Neutrophil (primary cell): ENCODE data around the gene BCL2L12.

Source experiments
- H3K27ac ChIP-seq: fragments of 200-600 bp; sonication (generic); 2 replicates; pipeline ENCODE4 v1.5.1; 2016; ENCODE audit warnings: mild to moderate bottlenecking, moderate library complexity
- H3K27me3 ChIP-seq: fragments of 200-600 bp; sonication (generic); 2 replicates; pipeline ENCODE4 v1.6.0; 2016; ENCODE audit warnings: mild to moderate bottlenecking
- H3K36me3 ChIP-seq: fragments of 200-600 bp; sonication (generic); 2 replicates; pipeline ENCODE4 v1.5.1; 2017
- H3K4me1 ChIP-seq, 2 experiments: fragments of 200-600 bp in 1 of 2; sonication (generic) in 1 of 2; 1 replicate in 1 of 2; 2 replicates in 1 of 2; pipeline versions ENCODE4 v1.5.1 to v1.6.1; 2013 to 2016; ENCODE audit warnings: low read depth in 1 of 2, low read length in 1 of 2, mild to moderate bottlenecking in 1 of 2, moderate library complexity in 1 of 2; ENCODE audit not compliant: control insufficient read depth in 1 of 2, insufficient read depth in 1 of 2
- H3K4me3 ChIP-seq, 2 experiments: fragments of 200-600 bp in 1 of 2; sonication (generic) in 1 of 2; 1 replicate in 1 of 2; 2 replicates in 1 of 2; pipeline ENCODE4 v1.5.1; 2013 to 2016; ENCODE audit warnings: low read depth in 1 of 2, low read length in 1 of 2, mild to moderate bottlenecking in 1 of 2, moderate library complexity in 1 of 2
- H3K9me3 ChIP-seq: fragments of 200-600 bp; sonication (generic); 2 replicates; pipeline ENCODE4 v1.5.1; 2016
- TF ChIP-seq, protein P1 (sequence below): fragments of 200-600 bp; sonication (generic); IDR thresholded peaks from 2 replicates; pipeline ENCODE4 v1.5.1; 2016; ENCODE audit warnings: antibody characterized with exemption

BCL2L12 gene

DNA sequence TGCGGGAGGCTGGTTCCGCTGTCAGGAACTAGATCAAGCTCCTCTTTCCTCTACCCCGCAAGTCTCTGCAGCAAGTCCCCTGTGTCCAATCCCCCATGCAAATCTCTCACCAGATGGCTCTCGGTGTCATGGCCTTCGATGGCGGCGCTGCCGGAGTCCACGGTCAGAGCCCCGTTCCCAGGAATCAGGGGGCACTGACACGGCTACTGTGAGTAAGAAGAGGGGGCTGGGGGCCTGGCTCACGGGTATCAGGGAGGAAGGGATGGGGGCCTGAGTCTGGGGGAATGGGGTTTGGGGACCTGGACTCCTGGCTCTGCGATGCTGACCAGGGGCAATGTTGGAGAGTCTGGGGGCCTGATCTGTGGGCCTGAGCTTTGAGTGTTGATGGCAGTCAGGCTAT lies 19.7 kb upstream of the BCL2L12 start:
- TF ChIP-seq, protein P1, sequence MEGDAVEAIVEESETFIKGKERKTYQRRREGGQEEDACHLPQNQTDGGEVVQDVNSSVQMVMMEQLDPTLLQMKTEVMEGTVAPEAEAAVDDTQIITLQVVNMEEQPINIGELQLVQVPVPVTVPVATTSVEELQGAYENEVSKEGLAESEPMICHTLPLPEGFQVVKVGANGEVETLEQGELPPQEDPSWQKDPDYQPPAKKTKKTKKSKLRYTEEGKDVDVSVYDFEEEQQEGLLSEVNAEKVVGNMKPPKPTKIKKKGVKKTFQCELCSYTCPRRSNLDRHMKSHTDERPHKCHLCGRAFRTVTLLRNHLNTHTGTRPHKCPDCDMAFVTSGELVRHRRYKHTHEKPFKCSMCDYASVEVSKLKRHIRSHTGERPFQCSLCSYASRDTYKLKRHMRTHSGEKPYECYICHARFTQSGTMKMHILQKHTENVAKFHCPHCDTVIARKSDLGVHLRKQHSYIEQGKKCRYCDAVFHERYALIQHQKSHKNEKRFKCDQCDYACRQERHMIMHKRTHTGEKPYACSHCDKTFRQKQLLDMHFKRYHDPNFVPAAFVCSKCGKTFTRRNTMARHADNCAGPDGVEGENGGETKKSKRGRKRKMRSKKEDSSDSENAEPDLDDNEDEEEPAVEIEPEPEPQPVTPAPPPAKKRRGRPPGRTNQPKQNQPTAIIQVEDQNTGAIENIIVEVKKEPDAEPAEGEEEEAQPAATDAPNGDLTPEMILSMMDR, result no peak
- peaks cover 16 to 21% of the 10 kb centered on the region in 2 experiments for H3K4me1 ChIP-seq
- peaks cover 60% of the 10 kb centered on the region for H3K36me3 ChIP-seq
- no peaks in the 10 kb centered on the region for H3K9me3 ChIP-seq
- H3K27me3 ChIP-seq, result no peaks in the 10 kb centered on the region
- H3K4me3 ChIP-seq, result no peak overlapping the region
- H3K27ac ChIP-seq, result no peak overlapping the region

DNA sequence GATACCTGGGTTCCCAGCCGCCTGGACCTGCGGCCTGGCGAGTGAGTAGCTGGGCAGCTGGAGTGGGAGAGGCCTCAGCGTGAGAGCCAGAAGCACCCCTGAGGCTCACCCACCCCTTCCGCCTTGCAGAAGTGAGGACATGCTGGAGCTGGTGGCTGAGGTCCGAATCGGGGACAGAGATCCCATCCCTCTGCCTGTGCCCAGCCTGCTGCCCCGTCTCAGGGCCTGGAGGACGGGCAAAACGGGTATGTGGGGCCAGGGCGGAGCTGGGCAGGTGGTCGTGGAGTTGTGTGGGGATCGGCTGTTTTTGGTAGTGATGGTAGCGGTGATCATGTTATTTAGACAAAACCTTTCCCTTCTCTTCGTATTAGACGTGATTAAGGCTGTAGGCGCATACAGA lies 19.1 kb upstream of the BCL2L12 start:
- Histone ChIP-seq H3K36me3 (peaks cover 65% of the 10 kb centered on the region), H3K4me3 (no peak overlapping the region), H3K27me3 (no peaks in the 10 kb centered on the region), H3K27ac (no peak overlapping the region), H3K4me1 (peaks cover 10 to 15% of the 10 kb centered on the region in 2 experiments), H3K9me3 (no peaks in the 10 kb centered on the region)
- TF ChIP-seq, protein P1, result no peak

DNA sequence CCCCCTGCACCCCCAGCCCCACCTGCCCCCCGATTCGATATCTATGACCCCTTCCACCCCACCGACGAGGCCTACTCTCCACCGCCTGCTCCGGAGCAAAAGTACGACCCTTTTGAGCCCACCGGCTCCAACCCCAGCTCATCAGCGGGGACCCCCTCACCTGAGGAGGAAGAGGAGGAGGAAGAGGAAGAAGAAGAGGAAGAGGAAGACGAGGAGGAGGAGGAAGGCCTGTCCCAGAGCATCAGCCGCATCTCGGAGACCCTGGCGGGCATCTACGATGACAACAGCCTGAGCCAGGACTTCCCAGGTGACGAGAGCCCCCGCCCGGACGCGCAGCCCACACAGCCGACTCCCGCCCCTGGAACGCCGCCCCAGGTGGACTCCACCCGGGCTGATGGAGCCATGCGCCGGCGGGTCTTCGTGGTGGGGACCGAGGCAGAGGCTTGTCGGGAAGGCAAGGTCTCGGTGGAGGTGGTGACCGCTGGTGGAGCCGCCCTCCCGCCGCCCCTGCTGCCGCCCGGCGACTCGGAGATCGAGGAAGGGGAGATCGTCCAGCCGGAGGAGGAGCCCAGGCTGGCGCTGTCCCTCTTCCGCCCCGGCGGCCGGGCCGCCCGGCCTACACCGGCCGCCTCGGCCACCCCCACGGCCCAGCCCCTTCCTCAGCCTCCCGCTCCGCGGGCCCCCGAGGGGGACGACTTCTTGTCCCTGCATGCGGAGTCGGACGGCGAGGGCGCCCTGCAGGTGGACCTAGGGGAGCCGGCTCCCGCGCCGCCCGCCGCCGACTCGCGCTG lies 14.5 kb upstream of the BCL2L12 start:
- TF ChIP-seq, protein P1, result no peak

DNA sequence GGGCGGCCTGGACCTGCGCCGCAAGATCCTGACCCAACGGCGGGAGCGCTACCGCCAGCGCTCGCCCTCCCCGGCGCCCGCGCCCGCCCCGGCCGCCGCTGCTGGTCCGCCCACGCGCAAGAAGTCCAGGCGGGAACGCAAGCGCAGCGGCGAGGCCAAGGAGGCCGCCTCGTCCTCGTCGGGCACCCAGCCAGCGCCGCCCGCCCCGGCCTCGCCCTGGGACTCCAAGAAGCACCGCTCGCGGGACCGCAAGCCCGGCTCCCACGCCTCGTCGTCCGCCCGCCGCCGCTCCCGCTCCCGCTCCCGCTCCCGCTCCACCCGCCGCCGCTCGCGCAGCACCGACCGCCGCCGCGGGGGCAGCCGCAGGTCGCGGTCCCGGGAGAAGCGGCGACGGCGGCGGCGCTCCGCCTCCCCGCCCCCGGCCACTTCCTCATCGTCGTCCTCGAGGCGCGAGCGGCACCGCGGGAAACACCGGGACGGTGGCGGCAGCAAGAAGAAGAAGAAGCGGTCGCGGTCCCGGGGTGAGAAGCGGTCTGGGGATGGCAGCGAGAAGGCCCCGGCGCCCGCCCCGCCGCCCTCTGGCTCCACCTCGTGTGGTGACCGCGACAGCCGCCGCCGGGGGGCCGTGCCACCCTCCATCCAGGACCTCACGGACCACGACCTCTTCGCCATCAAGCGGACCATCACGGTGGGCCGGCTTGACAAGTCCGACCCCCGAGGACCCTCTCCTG lies 13.7 kb upstream of the BCL2L12 start:
- no peak overlapping the region for H3K27ac ChIP-seq
- H3K36me3 ChIP-seq, result peaks cover 94% of the 10 kb centered on the region
- H3K9me3 ChIP-seq, result no peaks in the 10 kb centered on the region
- H3K4me1 ChIP-seq, result no peaks in the 10 kb centered on the region
- no peaks in the 10 kb centered on the region for H3K27me3 ChIP-seq
- no peak overlapping the region for H3K4me3 ChIP-seq
- TF ChIP-seq, protein P1, result no peak

More for the DNA sequence above, 14.5 kb upstream of the BCL2L12 start:
- H3K27me3 ChIP-seq, result no peaks in the 10 kb centered on the region
- H3K9me3 ChIP-seq, result no peaks in the 10 kb centered on the region
- no peaks in the 10 kb centered on the region for H3K4me1 ChIP-seq
- no peak overlapping the region for H3K4me3 ChIP-seq
- no peak overlapping the region for H3K27ac ChIP-seq
- peaks cover 94% of the 10 kb centered on the region for H3K36me3 ChIP-seq

DNA sequence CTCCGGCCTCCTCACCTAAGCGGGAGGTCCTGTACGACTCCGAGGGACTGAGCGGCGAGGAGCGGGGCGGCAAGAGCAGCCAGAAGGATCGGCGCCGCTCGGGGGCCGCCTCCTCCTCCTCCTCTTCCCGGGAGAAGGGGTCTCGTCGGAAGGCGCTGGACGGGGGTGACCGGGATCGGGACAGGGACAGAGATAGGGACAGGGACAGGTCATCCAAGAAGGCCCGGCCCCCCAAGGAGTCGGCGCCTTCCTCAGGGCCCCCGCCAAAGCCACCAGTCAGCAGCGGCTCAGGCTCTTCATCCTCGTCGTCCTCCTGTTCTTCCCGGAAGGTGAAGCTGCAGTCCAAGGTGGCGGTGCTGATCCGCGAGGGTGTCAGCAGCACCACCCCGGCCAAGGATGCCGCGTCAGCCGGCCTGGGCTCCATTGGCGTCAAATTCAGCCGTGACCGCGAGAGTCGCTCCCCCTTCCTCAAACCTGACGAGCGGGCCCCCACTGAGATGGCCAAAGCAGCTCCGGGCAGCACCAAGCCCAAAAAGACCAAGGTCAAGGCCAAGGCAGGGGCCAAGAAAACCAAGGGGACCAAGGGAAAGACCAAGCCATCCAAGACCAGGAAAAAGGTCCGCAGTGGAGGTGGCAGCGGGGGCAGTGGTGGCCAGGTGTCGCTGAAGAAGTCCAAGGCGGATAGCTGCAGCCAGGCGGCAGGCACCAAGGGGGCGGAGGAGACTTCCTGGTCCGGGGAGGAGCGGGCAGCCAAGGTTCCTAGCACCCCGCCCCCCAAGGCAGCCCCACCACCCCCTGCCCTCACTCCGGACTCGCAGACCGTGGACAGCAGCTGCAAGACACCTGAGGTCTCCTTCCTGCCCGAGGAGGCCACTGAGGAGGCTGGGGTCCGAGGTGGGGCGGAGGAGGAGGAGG lies 12.9 kb upstream of the BCL2L12 start:
- Histone ChIP-seq H3K9me3 (no peaks in the 10 kb centered on the region), H3K27ac (no peak overlapping the region), H3K36me3 (peaks cover 94% of the 10 kb centered on the region), H3K4me3 (no peak overlapping the region), H3K4me1 (no peaks in the 10 kb centered on the region), H3K27me3 (no peaks in the 10 kb centered on the region)
- TF ChIP-seq, protein P1, result no peak
